UCSD-AML1 (cell line): ENCODE measurements around the gene PARP11.

Experiments used
- DNase-seq: peaks from one replicate; lab custom pipeline; 2025; ENCODE audit not compliant: unreplicated experiment; lab: John Stamatoyannopoulos, UW

PARP11 gene

DNA sequence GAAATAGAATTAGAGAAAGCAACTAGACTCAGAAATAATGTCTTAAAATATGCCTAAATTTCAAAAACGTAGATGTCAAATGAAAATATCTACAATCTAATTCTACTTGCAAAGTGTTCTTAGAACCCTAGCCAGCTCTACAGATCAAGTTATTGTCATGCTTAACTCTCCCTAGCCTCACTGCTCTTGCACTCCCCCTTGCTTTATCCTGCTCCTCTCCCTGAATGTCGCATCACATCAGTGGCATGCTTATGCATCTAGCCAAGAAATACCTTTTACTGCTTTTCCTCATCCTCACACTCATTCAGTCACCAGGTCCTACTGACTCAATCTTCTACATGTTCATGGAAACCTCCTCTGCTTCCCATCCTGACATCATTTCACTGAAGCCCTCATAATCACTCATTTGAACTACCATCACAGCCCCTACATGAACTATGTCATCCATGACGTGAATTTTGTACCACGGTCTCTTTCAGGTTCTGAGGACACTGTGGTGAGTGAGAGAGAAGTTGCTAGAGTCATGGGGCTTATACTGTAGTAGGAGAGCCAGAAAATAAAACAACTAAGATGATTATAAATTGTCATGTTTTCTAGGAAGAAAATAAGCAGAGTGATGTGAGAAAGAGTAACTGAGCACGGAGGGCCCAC lies 97.7 kb downstream of the PARP11 start:
- no peak for DNase-seq

DNA sequence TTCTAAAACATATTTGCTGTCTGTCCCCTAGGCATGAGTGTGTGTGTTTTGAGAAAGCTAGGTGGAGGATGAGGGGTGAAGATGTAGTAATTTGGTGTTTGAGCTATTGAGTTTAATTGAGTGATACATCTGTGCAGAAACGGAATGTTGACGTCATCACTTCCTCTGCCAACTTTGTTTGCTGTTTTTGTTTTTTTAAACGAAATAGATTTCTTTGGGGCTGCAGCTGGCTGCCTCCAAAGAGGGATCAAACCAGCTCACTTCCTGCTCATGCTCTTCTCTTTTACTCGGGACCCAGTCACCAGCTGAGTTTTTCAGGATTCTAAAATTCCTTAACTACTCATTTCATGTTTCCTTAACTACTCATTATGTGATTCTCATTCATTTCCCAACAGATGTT lies 100.8 kb downstream of the PARP11 start:
- DNase-seq, result no peak

DNA sequence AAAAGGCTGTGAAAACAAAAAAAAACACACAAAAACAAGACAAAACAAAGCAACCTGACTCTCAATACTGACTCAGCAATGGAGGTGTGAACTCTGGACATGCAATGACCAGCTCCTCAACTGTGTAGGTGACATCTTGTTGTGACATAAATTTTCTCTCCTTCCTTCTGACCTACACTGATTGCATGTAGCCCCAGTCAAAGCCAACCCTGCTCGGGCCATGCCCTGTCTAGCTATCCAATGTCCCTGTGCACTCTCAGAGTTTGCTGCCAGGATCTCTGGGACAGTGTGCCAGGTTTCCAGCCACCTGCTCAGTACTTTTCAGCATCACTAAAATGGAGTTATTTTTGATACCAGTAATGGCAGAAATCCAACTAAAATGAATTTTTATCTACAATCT lies 101.3 kb downstream of the PARP11 start:
- no peak for DNase-seq

DNA sequence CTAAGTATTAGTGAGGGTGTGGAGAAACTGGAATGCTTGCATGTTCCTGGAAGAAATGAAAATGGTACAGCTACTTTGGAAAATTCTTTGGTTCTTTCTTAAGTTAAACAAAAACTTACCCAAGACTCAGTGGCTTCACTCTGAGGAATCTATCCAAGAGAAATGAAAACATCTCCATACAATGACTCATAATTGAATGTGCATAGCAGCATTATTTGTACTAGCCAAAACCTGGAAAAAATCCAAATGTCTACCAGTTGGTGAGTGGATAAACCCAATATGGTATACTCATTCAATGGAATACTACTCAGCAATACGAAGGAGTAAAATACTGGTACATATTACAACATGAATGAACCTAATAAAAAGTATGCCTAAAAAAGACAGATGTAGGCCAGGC lies 102.3 kb downstream of the PARP11 start:
- DNase-seq, result no peak

DNA sequence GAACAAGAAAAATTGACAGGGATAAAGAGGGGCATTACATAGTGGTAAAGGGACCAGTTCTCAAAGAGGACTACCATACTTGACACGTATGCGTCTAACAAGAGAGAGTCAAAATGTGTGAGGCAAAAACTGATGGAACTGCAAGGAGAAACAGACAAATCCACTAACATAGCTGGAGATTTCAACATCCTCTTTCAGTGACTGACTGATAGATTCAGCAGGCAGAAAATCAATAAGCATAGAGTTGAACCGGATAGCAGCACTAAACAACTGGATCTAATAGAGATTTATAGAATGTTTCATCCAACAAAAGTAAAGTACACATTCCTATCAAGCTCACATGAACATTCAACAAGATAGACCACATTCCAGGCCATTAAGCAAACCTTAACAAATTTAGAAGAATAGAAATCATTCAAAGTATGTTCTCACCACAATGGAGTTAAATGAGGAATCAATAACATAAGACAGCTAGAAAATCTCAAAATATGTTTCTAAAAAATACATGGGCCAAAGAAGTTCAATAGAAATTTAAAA lies 104.2 kb downstream of the PARP11 start:
- DNase-seq, result no peak

DNA sequence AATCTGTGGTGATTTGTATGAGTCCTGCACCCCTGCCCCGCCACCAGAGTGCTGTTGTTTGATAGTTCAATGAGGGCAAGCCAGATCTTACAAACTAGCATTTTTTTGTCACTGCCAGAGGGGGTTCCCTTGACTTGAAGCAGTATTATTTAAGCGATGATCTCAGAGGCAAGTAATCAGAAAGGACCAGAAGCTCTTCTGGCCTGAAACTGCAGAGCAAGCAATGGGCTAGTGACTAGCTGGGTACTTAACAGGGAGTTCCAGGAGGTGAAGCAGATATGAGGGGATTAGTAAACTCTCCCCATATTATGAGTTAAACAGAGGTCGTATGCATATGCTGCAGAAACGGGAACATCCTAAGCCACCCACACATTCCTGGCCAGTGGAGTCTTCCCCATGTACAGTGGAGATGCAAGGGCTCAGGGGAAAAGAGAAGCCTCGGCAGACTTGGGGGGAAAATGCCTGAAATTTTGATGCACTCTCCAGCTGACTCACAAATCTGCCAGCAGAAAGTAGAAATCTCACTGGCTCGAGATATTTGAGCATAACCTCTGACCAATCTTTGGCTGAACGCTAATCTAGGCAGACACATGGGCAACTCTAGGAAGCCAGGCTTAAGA lies 112.0 kb downstream of the PARP11 start:
- no peak for DNase-seq

DNA sequence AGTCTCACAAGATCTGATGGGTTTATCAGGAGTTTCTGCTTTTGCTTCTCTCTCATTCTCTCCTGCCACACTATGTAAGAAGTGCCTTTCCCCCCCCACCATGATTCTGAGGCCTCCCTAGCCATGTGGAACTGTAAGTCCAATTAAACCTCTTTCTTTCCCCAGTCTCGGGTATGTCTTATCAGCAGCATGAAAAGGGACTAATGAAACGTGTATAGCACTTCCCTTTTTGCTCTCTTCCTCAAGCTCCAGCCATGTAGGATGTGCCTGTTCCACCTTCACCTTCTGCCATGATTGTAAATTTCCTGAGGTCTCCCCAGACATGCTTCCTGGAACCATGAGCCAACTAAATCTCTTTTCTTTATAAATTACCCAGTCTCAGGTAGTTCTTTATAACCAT lies 113.3 kb downstream of the PARP11 start:
- DNase-seq, result no peak
